Measurements from ENCODE around the gene AKR1B1. TPM values are rescaled to one million over a fixed set of nuclear protein-coding genes. Genes with fewer than 3 reads are reported as not detected.

Gene AKR1B1
- total and polyA plus RNA-seq, 2 of the 4 experiments (the other 2 are of a cell fraction), result 90.9 to 201 TPM

DNA sequence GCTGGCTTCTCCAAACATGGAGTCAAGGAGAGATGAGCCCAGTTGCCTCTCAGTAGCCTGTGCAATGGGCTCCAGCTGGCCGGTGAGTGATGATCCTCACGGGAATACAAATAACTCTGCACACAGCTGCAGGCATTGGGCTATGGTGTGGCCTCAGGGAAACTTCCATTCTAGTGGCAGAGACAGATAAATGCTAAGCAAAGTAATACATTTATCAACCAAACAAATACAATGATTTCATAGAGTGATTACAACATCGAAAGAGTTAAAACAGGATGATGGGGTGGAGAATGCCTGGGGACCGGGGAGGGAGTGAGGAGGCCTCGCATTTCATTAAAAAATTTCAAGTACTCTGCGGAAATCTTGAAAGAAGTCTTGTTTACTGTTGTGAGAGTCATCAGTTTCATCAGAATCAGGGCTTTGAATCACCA lies 15.0 kb upstream of the AKR1B1 start:
- H2AK5ac ChIP-seq (ENCODE audit: low read depth, low read length), result no peak overlapping the region
- H2AFZ ChIP-seq (replicated peaks; ENCODE audit: low read length, poor library complexity), result no peak overlapping the region
- DNase-seq (peak; percentile 64), ATAC-seq (ENCODE audit: low read depth) (peak; percentile 82)
- no peaks in the 10 kb centered on the region for H3K79me1 ChIP-seq (ENCODE audit: low read depth in 1 of 2, low read length in 2 of 2)
- no TSS peak for BruUV-seq (replicated peaks)
- no CpG with 5 or more reads among the region's 6 CpGs for WGBS, 2 experiments (ENCODE audit: extremely low coverage in 2 of 2, insufficient read length in 1 of 2)
- H3K9ac ChIP-seq (ENCODE audit: low read depth, low read length), result no peak overlapping the region
- 0 out of 2 replicates have a peak overlapping the region, but pooled peaks have one; percentile 27 for H2BK20ac ChIP-seq (ENCODE audit: low read depth, low read length)
- H4K20me1 ChIP-seq (ENCODE audit: insufficient read depth, low read length), result no peaks in the 10 kb centered on the region
- H3K14ac ChIP-seq (replicated peaks; ENCODE audit: low read depth, low read length), result no peak overlapping the region
- H3K9me1 ChIP-seq (ENCODE audit: insufficient read depth, low read length), result 0 out of 2 replicates have a peak, but pooled peaks cover 5% of the 10 kb centered on the region
- H4K91ac ChIP-seq (ENCODE audit: insufficient read depth, low read depth, low read length), result no peak overlapping the region
- H3K4me2 ChIP-seq (ENCODE audit: low read depth, low read length), result peak overlapping the region; percentile 20; the same call in 1 of the 2 replicates
- no peak overlapping the region for H3K56ac ChIP-seq (ENCODE audit: extremely low read depth, insufficient read depth, low read length)
- no peak overlapping the region; the same call in 2 of the 3 replicates for H2BK15ac ChIP-seq (ENCODE audit: low read depth, low read length)
- H2AK9ac ChIP-seq (replicated peaks; ENCODE audit: low read depth, low read length, poor library complexity), result no peak overlapping the region
- H3K27ac ChIP-seq (ENCODE audit: insufficient read depth, low read length), result peak overlapping the region; percentile 5; the same call in 1 of the 2 replicates
- H3K23ac ChIP-seq (ENCODE audit: low read depth, low read length), result no peak overlapping the region
- ChIA-PET POLR2A (ENCODE audit: unreplicated experiment) (no interaction called here), CTCF (no interaction called here)
- H3K18ac ChIP-seq (ENCODE audit: low read depth, low read length), result no peak overlapping the region
- dilution Hi-C loops (cut with HindIII; ENCODE audit: low sequenced_read_pairs, unreplicated experiment), result no loop called here
- no peaks in the 10 kb centered on the region for H3K36me3 ChIP-seq (ENCODE audit: control insufficient read depth, insufficient read depth, low read length)
- no peaks in the 10 kb centered on the region for H3K9me3 ChIP-seq (ENCODE audit: control insufficient read depth, insufficient read depth, low read length)
- intact Hi-C loops (cut with micrococcal nuclease), result no loop called here
- H3K27me3 ChIP-seq (ENCODE audit: control insufficient read depth, insufficient read depth, low read length), result no peaks in the 10 kb centered on the region
- no peak overlapping the region for H3K4ac ChIP-seq (ENCODE audit: low read depth, low read length)
- H2BK5ac ChIP-seq (ENCODE audit: low read depth, low read length, poor library complexity, severe bottlenecking), result peak overlapping the region; percentile 1
- H2BK120ac ChIP-seq (ENCODE audit: low read depth, low read length), result no peak overlapping the region
- TF ChIP-seq MXI1 (IDR thresholded peaks at IDR 0.05; ENCODE audit: borderline replicate concordance, low read depth, low read length) (no peak), MAZ (IDR thresholded peaks at IDR 0.05; ENCODE audit: borderline replicate concordance, low read depth, low read length) (no peak), RCOR1 (IDR thresholded peaks at IDR 0.05; ENCODE audit: insufficient replicate concordance, low read length) (no peak), SMC3 (IDR thresholded peaks at IDR 0.05; ENCODE audit: low read depth, low read length) (no peak), RAD21 (IDR thresholded peaks at IDR 0.05; ENCODE audit: low read length) (no peak), CHD1 (IDR thresholded peaks at IDR 0.05; ENCODE audit: low read depth, low read length) (no peak), BHLHE40 (IDR thresholded peaks at IDR 0.05; ENCODE audit: low read depth, low read length) (no peak), CEBPB (IDR thresholded peaks at IDR 0.05; ENCODE audit: low read depth, low read length) (no peak), POLR2A (IDR thresholded peaks at IDR 0.05; ENCODE audit: low read depth, low read length) (no peak), RFX5 (IDR thresholded peaks at IDR 0.05; ENCODE audit: low read depth, low read length) (no peak), NFE2L2 (IDR thresholded peaks at IDR 0.05; ENCODE audit: low read depth, low read length) (no peak), MAFK (IDR thresholded peaks at IDR 0.05; ENCODE audit: low read depth, low read length) (no peak), FOS (IDR thresholded peaks at IDR 0.05; ENCODE audit: low read depth, low read length) (no peak)
- TF ChIP-seq, protein P1, sequence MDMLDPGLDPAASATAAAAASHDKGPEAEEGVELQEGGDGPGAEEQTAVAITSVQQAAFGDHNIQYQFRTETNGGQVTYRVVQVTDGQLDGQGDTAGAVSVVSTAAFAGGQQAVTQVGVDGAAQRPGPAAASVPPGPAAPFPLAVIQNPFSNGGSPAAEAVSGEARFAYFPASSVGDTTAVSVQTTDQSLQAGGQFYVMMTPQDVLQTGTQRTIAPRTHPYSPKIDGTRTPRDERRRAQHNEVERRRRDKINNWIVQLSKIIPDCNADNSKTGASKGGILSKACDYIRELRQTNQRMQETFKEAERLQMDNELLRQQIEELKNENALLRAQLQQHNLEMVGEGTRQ (IDR thresholded peaks at IDR 0.05; ENCODE audit: low read depth, low read length), result no peak
- TF ChIP-seq, protein P2, sequence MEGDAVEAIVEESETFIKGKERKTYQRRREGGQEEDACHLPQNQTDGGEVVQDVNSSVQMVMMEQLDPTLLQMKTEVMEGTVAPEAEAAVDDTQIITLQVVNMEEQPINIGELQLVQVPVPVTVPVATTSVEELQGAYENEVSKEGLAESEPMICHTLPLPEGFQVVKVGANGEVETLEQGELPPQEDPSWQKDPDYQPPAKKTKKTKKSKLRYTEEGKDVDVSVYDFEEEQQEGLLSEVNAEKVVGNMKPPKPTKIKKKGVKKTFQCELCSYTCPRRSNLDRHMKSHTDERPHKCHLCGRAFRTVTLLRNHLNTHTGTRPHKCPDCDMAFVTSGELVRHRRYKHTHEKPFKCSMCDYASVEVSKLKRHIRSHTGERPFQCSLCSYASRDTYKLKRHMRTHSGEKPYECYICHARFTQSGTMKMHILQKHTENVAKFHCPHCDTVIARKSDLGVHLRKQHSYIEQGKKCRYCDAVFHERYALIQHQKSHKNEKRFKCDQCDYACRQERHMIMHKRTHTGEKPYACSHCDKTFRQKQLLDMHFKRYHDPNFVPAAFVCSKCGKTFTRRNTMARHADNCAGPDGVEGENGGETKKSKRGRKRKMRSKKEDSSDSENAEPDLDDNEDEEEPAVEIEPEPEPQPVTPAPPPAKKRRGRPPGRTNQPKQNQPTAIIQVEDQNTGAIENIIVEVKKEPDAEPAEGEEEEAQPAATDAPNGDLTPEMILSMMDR (conservative IDR thresholded peaks at IDR 0.05; ENCODE audit: low read depth, low read length), result no peak
- no peak overlapping the region for H4K5ac ChIP-seq (ENCODE audit: low read depth, low read length)
- no peak overlapping the region for H4K8ac ChIP-seq (ENCODE audit: low read depth in 2 of 2, low read length in 2 of 2)
- in situ Hi-C loops (cut with MboI; ENCODE audit: low sequenced_read_pairs), result no loop called here
- H3K4me3 ChIP-seq (ENCODE audit: insufficient read depth, low read depth, low read length), result no peak overlapping the region
- H3K4me1 ChIP-seq (ENCODE audit: control insufficient read depth, insufficient read depth, low read length), result no peaks in the 10 kb centered on the region; the same call in 1 of the 2 replicates

Data from IMR-90 (cell line).